Mucosa of descending colon (tissue), 3 donors: ENCODE data around the gene ZEB2. TPM values are rescaled to one million over a fixed set of nuclear protein-coding genes. Genes with fewer than 3 reads are reported as not detected.

Experiments
- ATAC-seq: fragments of 200-7000 bp; cut with Tn5 transposase; one replicate; pipeline ENCODE4 v1.9.1; 2020; ENCODE audit warnings: mild to moderate bottlenecking, moderate library complexity
- DNase-seq, 3 donors: peaks; one replicate each; pipeline ENCODE4 v3.0.0-alpha.2; 2020
- H3K36me3 ChIP-seq: fragments of 200-600 bp; one replicate; pipeline ENCODE4 v1.8.0; 2021; ENCODE audit warnings: low read depth, mild to moderate bottlenecking
- H3K4me1 ChIP-seq: fragments of 200-600 bp; one replicate; pipeline ENCODE4 v1.8.0; 2021; ENCODE audit warnings: low read depth, mild to moderate bottlenecking
- H3K4me3 ChIP-seq: fragments of 200-600 bp; one replicate; pipeline ENCODE4 v1.8.0; 2021; ENCODE audit warnings: mild to moderate bottlenecking
- H3K9me3 ChIP-seq: fragments of 200-600 bp; one replicate; pipeline ENCODE4 v1.8.0; 2021; ENCODE audit warnings: mild to moderate bottlenecking
- intact Hi-C, 2 donors: fragments of 100-400 bp; cut with DNase I in 1 of 2; cut with micrococcal nuclease in 1 of 2; formaldehyde crosslinking; loops; one replicate each; pipeline versions ENCODE4 v1.11.0 to v1.11.1; 2022; cut with DNase I, micrococcal nuclease
- total RNA-seq, 3 donors: library from RNA; stranded (reverse); fragmentation: NEBNext Ultra II Directional in 2 of 3; extraction: Animal tissue kit (Norgen Biotek cat#: 25700) in 2 of 3; gene quantifications; one replicate each; pipeline versions ENCODE4 v1.2.1 to v1.2.4, GENCODE V29; 2021 to 2023
- TF ChIP-seq, protein P1 (sequence below): fragments of 200-600 bp; IDR thresholded peaks from one replicate; pipeline ENCODE4 v1.8.0; 2022; ENCODE audit warnings: antibody characterized with exemption, mild to moderate bottlenecking
- donor health status: DM: no; HTN: no; CAD: no; lungs with moderate emphysema.
- donor health status: DM: no; HTN: no; CAD: no.
- donor health status: DM: no; HTN: yes; CAD: no.

ZEB2 gene
- total RNA-seq, 3 donors from 2014 or later: 19.0 to 80.1 (median 48.6) TPM

DNA sequence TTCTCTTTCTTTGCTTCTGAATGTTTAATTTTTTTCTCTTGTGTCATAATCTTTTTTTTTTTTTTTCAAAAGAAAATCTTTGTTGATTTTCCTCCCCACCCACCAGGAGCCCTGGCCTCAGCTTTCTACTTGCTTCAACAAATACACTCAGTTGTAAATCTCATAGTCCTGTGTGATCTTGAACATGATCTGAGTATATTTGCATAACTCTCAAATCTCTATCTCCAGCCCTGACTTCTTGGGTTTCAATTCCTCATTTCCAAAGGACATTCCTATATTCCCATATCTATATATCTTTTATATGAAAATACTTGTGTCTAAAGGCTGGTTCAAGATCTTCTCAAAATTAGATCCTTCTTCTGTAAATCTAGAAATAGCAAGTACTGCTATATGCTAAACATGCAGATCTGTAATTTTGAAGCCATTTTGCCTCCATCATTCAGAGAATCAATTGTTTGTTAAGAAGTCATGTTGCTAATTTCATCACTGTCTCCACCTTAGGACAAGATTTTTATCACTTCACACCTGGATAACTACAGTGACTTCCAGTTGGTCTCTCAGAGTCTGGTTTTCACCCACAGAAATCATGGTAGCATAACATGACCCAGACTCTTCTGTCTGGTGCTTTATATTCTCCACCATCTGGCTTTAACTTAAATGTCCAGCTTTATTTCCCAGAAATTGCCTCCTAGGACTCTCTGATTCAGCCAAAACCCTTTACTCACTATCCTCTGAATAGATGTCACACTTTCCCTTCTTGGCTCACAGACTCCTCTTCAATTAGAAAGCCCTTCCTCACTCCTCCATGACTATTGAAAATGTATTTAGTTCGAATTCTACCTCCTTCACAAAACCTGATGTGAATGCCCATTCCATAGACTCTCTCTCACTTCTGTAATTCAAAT, 98.1 kb downstream of the ZEB2 start:
- ATAC-seq (no peak), DNase-seq (no peak)
- no peaks in the 10 kb centered on the region for H3K36me3 ChIP-seq
- no peaks in the 10 kb centered on the region for H3K9me3 ChIP-seq
- no peaks in the 10 kb centered on the region for H3K4me1 ChIP-seq
- intact Hi-C loops: no loop called here
- no peak overlapping the region for H3K4me3 ChIP-seq
- TF ChIP-seq, protein P1, sequence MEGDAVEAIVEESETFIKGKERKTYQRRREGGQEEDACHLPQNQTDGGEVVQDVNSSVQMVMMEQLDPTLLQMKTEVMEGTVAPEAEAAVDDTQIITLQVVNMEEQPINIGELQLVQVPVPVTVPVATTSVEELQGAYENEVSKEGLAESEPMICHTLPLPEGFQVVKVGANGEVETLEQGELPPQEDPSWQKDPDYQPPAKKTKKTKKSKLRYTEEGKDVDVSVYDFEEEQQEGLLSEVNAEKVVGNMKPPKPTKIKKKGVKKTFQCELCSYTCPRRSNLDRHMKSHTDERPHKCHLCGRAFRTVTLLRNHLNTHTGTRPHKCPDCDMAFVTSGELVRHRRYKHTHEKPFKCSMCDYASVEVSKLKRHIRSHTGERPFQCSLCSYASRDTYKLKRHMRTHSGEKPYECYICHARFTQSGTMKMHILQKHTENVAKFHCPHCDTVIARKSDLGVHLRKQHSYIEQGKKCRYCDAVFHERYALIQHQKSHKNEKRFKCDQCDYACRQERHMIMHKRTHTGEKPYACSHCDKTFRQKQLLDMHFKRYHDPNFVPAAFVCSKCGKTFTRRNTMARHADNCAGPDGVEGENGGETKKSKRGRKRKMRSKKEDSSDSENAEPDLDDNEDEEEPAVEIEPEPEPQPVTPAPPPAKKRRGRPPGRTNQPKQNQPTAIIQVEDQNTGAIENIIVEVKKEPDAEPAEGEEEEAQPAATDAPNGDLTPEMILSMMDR: no peak

DNA sequence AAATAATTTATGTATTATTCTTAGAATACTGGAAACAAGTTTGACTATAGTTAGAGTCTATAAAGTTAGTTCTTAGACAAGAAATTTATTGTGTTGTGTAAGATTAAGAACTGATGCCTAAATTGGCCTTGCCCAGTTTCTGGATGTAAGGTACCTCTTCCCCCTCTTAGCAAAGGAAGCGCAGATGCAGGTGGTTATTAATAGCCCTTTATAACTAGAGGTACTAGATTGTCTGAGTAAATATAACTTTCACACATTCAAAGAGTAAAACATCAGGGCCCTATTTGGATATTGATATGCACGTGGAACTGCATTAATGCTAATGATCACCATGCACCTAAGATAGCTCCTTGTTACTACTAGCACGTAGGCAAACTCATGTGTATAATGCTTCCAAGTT, 100.7 kb downstream of the ZEB2 start:
- Histone ChIP-seq H3K36me3 (no peaks in the 10 kb centered on the region), H3K4me3 (no peak overlapping the region), H3K4me1 (no peaks in the 10 kb centered on the region), H3K9me3 (no peaks in the 10 kb centered on the region)
- no peak for ATAC-seq
- DNase-seq: no peak
- intact Hi-C loops: no loop called here
- TF ChIP-seq, protein P1: no peak

DNA sequence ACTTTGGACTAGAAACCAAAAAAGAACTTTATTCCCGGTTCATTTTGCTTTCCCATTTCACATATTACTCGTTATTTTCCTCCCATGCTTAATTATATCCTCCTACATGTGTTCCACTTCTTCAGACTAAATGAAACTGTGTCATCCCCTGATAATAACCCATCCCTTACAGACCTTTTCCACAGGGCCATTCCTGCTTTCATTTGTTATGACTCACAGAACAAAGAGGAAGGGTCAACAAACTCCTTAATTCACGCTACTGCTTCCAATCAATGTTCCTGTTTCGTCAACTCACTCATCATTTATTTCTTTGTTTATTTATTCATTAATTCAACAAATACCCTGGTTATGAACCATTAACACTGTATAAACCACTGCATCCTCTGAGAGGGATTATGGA, 104.5 kb downstream of the ZEB2 start:
- no peak for ATAC-seq
- Histone ChIP-seq H3K4me3 (no peak overlapping the region), H3K36me3 (no peaks in the 10 kb centered on the region), H3K9me3 (no peaks in the 10 kb centered on the region), H3K4me1 (no peaks in the 10 kb centered on the region)
- TF ChIP-seq, protein P1: no peak
- no peak for DNase-seq
- intact Hi-C loops: no loop called here

DNA sequence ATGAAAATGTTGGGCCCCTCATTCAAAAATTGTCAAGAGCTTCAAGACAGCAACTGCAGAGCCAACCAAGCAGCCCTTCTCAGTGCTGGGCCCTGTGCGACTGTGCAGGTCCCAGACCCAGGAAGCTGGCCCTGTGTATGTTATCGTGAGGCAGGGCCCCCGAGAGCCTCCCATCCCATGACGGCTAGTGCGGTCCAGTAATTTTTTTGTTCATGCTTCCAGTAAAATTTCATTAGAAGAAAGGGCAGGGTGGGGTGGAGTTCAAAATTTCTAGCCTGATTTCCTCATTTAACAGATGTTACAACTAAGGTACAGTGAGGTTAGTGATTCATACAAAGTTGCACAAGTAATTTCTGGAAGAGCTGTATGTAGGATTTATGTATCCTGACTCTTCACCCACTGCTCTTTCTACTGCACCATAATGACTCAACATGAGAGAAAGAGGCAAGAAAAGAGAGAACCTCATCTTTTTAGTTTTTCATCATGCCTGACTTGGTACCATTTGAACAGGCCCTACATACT, 105.5 kb downstream of the ZEB2 start:
- Histone ChIP-seq H3K4me1 (no peaks in the 10 kb centered on the region), H3K4me3 (no peak overlapping the region), H3K9me3 (no peaks in the 10 kb centered on the region), H3K36me3 (no peaks in the 10 kb centered on the region)
- peak; percentile 62 for ATAC-seq
- intact Hi-C loops: no loop called here
- peak in 1 of 3 donors; percentile 46 for DNase-seq
- TF ChIP-seq, protein P1: no peak

DNA sequence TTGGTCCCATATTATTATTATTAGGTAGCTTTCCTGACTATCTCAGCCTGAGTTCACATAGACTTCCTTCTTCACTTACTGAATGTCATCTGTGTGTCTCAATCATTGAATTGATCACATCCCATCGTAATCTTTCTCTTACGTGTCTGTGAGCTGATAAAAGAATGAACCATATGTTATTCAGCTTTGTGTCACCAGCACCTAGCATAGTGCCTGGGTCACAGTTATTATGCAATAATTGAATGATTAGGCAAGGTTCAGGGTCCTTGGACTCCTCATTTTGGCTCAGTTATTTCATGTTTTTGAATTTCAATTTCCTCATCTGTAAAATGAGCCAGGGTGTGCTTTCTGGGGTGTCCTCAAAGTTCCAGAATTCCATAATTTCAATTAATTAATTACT, 107.2 kb downstream of the ZEB2 start:
- intact Hi-C loops: no loop called here
- Histone ChIP-seq H3K4me3 (no peak overlapping the region), H3K36me3 (no peaks in the 10 kb centered on the region), H3K4me1 (no peaks in the 10 kb centered on the region), H3K9me3 (no peaks in the 10 kb centered on the region)
- TF ChIP-seq, protein P1: no peak
- no peak for DNase-seq
- no peak for ATAC-seq
